SK-N-SH treated with all-trans-retinoic acid at 6 μM for 48 hours (cell line): Measurements from ENCODE around the gene TTC17.

Experiments
- ATAC-seq: fragments of 200-7000 bp; cut with Tn5 transposase; 3 replicates; pipeline ENCODE4 v1.9.1; 2020; ENCODE audit warnings: mild to moderate bottlenecking, moderate library complexity
- ARNTL ChIP-seq: fragments of 450-650 bp; formaldehyde crosslinking; IDR thresholded peaks from 2 replicates; pipeline ENCODE4 v1.5.0; 2020; ENCODE audit warnings: low read depth, mild to moderate bottlenecking, moderate library complexity, borderline replicate concordance
- BACH2 ChIP-seq: fragments of 250-450 bp; sonication (Bioruptor Pico); IDR thresholded peaks from 2 replicates; pipeline ENCODE4 v1.9.0; 2021; ENCODE audit warnings: mild to moderate bottlenecking, borderline replicate concordance
- CSDC2 ChIP-seq: fragments of 250-450 bp; sonication (Bioruptor Pico); IDR thresholded peaks from 2 replicates; pipeline ENCODE4 v1.5.0; 2020; ENCODE audit warnings: mild to moderate bottlenecking, moderate library complexity
- ESRRG ChIP-seq: fragments of 250-450 bp; sonication (Bioruptor Pico); IDR thresholded peaks from 2 replicates; pipeline ENCODE4 v1.6.1; 2021; ENCODE audit warnings: mild to moderate bottlenecking
- GLIS3 ChIP-seq: fragments of 250-450 bp; sonication (Bioruptor Pico); IDR thresholded peaks from 2 replicates; pipeline ENCODE4 v1.5.0; 2020; ENCODE audit warnings: mild to moderate bottlenecking, moderate library complexity
- ISL1 ChIP-seq: fragments of 250-450 bp; sonication (Bioruptor Pico); IDR thresholded peaks from 2 replicates; pipeline ENCODE4 v2.1.2; 2022; ENCODE audit warnings: mild to moderate bottlenecking, moderate library complexity
- OSR1 ChIP-seq: fragments of 250-450 bp; sonication (Bioruptor Pico); IDR thresholded peaks from 2 replicates; pipeline ENCODE4 v1.8.0; 2022; ENCODE audit warnings: moderate library complexity, mild to moderate bottlenecking, inconsistent platforms
- PPARA ChIP-seq: fragments of 250-450 bp; sonication (Bioruptor Pico); IDR thresholded peaks from 2 replicates; pipeline ENCODE4 v1.5.0; 2020; ENCODE audit warnings: mild to moderate bottlenecking, borderline replicate concordance
- RARB ChIP-seq: fragments of 250-450 bp; sonication (Bioruptor Pico); IDR thresholded peaks from 2 replicates; pipeline ENCODE4 v1.8.0; 2021; ENCODE audit warnings: mild to moderate bottlenecking, moderate library complexity
- SNAI2 ChIP-seq: fragments of 250-450 bp; sonication (Bioruptor Pico); IDR thresholded peaks from 2 replicates; pipeline ENCODE4 v1.5.0; 2020; ENCODE audit warnings: mild to moderate bottlenecking, moderate library complexity
- TCF4 ChIP-seq: fragments of 250-450 bp; sonication (Bioruptor Pico); IDR thresholded peaks from 2 replicates; pipeline ENCODE4 v1.8.0; 2021; ENCODE audit warnings: mild to moderate bottlenecking, moderate library complexity, borderline replicate concordance
- TOX ChIP-seq: fragments of 250-450 bp; sonication (Bioruptor Pico); IDR thresholded peaks from 2 replicates; pipeline ENCODE4 v1.8.0; 2021; ENCODE audit warnings: mild to moderate bottlenecking, moderate library complexity, borderline replicate concordance
- ZC3H10 ChIP-seq: fragments of 250-450 bp; sonication (Bioruptor Pico); IDR thresholded peaks from 2 replicates; pipeline ENCODE4 v1.5.1; 2021; ENCODE audit warnings: mild to moderate bottlenecking, moderate library complexity
- ZFP3 ChIP-seq: fragments of 250-450 bp; sonication (Bioruptor Pico); IDR thresholded peaks from 2 replicates; pipeline ENCODE4 v1.5.0; 2020; ENCODE audit warnings: mild to moderate bottlenecking, moderate library complexity
- ZFP30 ChIP-seq: fragments of 450-650 bp; formaldehyde crosslinking; IDR thresholded peaks from 2 replicates; pipeline ENCODE4 v1.5.0; 2022; ENCODE audit warnings: mild to moderate bottlenecking, moderate library complexity
- ZNF565 ChIP-seq: fragments of 450-650 bp; formaldehyde crosslinking; conservative IDR thresholded peaks from 2 replicates; pipeline ENCODE4 v1.5.0; 2020; ENCODE audit warnings: low read depth, mild to moderate bottlenecking, moderate library complexity
- ZNF70 ChIP-seq: fragments of 450-650 bp; formaldehyde crosslinking; IDR thresholded peaks from 2 replicates; pipeline ENCODE4 v1.5.0; 2020; ENCODE audit warnings: mild to moderate bottlenecking, moderate library complexity
- ZNF8 ChIP-seq: fragments of 450-650 bp; formaldehyde crosslinking; IDR thresholded peaks from 2 replicates; pipeline ENCODE4 v1.5.0; 2020; ENCODE audit warnings: mild to moderate bottlenecking, moderate library complexity
- TF ChIP-seq, protein P1 (sequence below): fragments of 250-450 bp; sonication (Bioruptor Pico); IDR thresholded peaks from 2 replicates; pipeline ENCODE4 v1.8.0; 2020; ENCODE audit warnings: mild to moderate bottlenecking, moderate library complexity, borderline replicate concordance
- TF ChIP-seq, protein P2 (sequence below): fragments of 250-450 bp; sonication (Bioruptor Pico); IDR thresholded peaks from 2 replicates; pipeline ENCODE4 v1.5.0; 2020; ENCODE audit warnings: mild to moderate bottlenecking, moderate library complexity
- TF ChIP-seq, protein P3 (sequence below): fragments of 250-450 bp; sonication (Bioruptor Pico); IDR thresholded peaks from 2 replicates; pipeline ENCODE4 v1.5.1; 2021; ENCODE audit warnings: mild to moderate bottlenecking, moderate library complexity
- TF ChIP-seq, protein P4 (sequence below): fragments of 250-450 bp; sonication (Bioruptor Pico); IDR thresholded peaks from 2 replicates; pipeline ENCODE4 v1.5.1; 2020; ENCODE audit warnings: low read depth, mild to moderate bottlenecking, moderate library complexity

TTC17 gene

DNA sequence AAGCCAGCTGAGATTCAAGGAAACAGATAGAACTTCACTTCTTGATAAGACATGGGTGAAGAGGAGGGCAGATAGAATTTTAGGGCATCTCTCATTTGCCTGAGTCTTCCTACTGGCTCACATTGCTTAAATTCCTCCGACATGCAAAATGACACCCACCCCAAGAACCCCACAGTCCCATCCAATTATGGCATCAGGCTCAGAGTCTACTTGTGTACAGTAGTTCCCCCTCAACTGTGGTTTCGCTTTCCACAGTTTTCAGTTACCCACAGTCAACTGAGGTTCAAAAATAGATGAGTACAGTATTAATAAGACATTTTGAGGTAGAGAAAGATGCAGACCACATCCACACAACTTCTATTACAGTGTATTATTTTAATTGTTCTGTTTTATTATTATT is 99.8 kb downstream of the TTC17 start:
- TF ChIP-seq GLIS3 (no peak), ZFP30 (no peak), ZNF8 (CRISPR knock-in tag) (no peak), TOX (CRISPR knock-in tag) (no peak), SNAI2 (CRISPR knock-in tag) (no peak), ISL1 (CRISPR knock-in tag) (no peak)
- TF ChIP-seq, protein P1, sequence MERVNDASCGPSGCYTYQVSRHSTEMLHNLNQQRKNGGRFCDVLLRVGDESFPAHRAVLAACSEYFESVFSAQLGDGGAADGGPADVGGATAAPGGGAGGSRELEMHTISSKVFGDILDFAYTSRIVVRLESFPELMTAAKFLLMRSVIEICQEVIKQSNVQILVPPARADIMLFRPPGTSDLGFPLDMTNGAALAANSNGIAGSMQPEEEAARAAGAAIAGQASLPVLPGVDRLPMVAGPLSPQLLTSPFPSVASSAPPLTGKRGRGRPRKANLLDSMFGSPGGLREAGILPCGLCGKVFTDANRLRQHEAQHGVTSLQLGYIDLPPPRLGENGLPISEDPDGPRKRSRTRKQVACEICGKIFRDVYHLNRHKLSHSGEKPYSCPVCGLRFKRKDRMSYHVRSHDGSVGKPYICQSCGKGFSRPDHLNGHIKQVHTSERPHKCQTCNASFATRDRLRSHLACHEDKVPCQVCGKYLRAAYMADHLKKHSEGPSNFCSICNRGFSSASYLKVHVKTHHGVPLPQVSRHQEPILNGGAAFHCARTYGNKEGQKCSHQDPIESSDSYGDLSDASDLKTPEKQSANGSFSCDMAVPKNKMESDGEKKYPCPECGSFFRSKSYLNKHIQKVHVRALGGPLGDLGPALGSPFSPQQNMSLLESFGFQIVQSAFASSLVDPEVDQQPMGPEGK: no peak
- ATAC-seq: no peak

DNA sequence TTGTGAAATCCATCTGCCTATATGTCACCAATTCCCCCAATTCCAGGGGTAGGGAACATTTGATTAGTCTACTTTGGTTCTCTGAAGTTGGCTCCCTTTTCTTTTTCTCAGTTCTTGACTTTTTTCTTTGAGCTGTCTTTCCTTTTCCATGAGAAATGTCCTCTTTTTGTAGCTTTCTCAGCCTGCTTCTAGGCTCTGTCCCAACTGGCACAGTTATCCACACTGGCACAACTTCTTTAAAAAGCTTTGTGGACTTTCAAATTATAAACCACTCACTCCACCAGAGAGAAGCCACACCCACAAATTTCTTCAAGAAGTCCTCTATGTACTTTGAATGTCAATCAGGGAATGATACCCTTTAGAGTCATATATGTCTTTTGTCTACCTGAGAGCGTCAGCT is 100.5 kb downstream of the TTC17 start:
- no peak for ATAC-seq
- no peak for TF ChIP-seq SNAI2 (CRISPR knock-in tag)
- TF ChIP-seq OSR1 (CRISPR knock-in tag): no peak
- no peak for TF ChIP-seq ZNF565 (CRISPR knock-in tag)
- TF ChIP-seq ZFP3: no peak
- TF ChIP-seq, protein P2, sequence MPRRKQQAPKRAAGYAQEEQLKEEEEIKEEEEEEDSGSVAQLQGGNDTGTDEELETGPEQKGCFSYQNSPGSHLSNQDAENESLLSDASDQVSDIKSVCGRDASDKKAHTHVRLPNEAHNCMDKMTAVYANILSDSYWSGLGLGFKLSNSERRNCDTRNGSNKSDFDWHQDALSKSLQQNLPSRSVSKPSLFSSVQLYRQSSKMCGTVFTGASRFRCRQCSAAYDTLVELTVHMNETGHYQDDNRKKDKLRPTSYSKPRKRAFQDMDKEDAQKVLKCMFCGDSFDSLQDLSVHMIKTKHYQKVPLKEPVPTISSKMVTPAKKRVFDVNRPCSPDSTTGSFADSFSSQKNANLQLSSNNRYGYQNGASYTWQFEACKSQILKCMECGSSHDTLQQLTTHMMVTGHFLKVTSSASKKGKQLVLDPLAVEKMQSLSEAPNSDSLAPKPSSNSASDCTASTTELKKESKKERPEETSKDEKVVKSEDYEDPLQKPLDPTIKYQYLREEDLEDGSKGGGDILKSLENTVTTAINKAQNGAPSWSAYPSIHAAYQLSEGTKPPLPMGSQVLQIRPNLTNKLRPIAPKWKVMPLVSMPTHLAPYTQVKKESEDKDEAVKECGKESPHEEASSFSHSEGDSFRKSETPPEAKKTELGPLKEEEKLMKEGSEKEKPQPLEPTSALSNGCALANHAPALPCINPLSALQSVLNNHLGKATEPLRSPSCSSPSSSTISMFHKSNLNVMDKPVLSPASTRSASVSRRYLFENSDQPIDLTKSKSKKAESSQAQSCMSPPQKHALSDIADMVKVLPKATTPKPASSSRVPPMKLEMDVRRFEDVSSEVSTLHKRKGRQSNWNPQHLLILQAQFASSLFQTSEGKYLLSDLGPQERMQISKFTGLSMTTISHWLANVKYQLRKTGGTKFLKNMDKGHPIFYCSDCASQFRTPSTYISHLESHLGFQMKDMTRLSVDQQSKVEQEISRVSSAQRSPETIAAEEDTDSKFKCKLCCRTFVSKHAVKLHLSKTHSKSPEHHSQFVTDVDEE (CRISPR knock-in tag): no peak
- TF ChIP-seq BACH2 (CRISPR knock-in tag): no peak
- TF ChIP-seq, protein P3, sequence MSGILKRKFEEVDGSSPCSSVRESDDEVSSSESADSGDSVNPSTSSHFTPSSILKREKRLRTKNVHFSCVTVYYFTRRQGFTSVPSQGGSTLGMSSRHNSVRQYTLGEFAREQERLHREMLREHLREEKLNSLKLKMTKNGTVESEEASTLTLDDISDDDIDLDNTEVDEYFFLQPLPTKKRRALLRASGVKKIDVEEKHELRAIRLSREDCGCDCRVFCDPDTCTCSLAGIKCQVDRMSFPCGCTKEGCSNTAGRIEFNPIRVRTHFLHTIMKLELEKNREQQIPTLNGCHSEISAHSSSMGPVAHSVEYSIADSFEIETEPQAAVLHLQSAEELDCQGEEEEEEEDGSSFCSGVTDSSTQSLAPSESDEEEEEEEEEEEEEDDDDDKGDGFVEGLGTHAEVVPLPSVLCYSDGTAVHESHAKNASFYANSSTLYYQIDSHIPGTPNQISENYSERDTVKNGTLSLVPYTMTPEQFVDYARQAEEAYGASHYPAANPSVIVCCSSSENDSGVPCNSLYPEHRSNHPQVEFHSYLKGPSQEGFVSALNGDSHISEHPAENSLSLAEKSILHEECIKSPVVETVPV: no peak
- TF ChIP-seq TOX (CRISPR knock-in tag): no peak
- TF ChIP-seq, protein P1: no peak
- TF ChIP-seq, protein P4, sequence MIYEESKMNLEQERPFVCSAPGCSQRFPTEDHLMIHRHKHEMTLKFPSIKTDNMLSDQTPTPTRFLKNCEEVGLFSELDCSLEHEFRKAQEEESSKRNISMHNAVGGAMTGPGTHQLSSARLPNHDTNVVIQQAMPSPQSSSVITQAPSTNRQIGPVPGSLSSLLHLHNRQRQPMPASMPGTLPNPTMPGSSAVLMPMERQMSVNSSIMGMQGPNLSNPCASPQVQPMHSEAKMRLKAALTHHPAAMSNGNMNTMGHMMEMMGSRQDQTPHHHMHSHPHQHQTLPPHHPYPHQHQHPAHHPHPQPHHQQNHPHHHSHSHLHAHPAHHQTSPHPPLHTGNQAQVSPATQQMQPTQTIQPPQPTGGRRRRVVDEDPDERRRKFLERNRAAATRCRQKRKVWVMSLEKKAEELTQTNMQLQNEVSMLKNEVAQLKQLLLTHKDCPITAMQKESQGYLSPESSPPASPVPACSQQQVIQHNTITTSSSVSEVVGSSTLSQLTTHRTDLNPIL: no peak
- TF ChIP-seq ZNF8 (CRISPR knock-in tag): no peak
- TF ChIP-seq ZNF70 (CRISPR knock-in tag): no peak
- TF ChIP-seq ZFP30: no peak
- TF ChIP-seq ZC3H10 (CRISPR knock-in tag): no peak
- no peak for TF ChIP-seq PPARA (CRISPR knock-in tag)
- no peak for TF ChIP-seq RARB (CRISPR knock-in tag)
- TF ChIP-seq ARNTL (CRISPR knock-in tag): no peak
- TF ChIP-seq GLIS3: no peak
- TF ChIP-seq ESRRG (CRISPR knock-in tag): no peak

DNA sequence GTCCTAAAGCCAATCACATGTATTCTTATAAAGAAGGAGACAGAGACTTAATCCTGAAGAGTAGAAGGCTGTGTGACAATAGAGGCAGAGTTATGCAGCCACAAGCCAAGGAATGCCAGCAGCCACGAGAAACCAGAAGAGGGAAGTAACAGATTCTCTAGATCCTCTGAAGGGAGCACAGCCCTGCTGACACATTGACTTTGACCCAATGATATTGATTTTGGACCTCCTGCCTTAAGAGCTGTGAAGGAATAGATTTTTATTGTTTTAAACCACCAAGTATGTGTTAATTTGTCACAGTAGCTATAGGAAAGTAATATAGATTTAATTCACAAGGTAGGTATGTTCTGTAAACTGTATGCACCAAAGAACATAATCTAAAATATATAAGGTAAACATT is 103.6 kb downstream of the TTC17 start:
- TF ChIP-seq ISL1 (CRISPR knock-in tag): no peak
- TF ChIP-seq, all 23 proteins: peak for 0
- no peak for ATAC-seq

DNA sequence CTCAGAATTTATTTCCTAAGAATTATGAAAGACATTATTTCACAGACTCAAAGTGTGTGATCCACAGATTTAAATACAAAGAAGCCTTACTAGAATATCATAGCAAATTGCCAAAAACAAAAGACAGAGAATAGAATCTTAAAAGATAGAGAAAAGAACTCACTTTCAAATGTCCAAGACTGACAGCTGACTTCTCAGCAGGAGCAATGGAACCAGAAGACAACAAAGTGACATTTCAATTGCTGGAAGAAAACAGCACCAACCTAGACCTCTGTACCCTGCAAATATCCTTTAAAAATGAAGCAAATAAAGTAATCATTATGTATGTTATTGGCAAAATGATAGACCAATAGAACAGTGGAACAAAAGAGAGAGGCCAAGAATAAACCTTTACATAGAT is 109.2 kb downstream of the TTC17 start:
- ATAC-seq: no peak
- no peak for TF ChIP-seq SNAI2 (CRISPR knock-in tag)
- TF ChIP-seq, protein P3: no peak
- no peak for TF ChIP-seq TCF4 (CRISPR knock-in tag)
- TF ChIP-seq ZC3H10 (CRISPR knock-in tag): no peak
- TF ChIP-seq CSDC2: no peak
- no peak for TF ChIP-seq TOX (CRISPR knock-in tag)
- TF ChIP-seq, protein P2 (CRISPR knock-in tag): no peak
- no peak for TF ChIP-seq GLIS3
- TF ChIP-seq ISL1 (CRISPR knock-in tag): no peak
- TF ChIP-seq RARB (CRISPR knock-in tag): no peak
